WTC11 (cell line): ENCODE results near the gene SGTA. TPM values are rescaled to one million over a fixed set of nuclear protein-coding genes. Genes with fewer than 3 reads are reported as not detected.

Experiments used
- ATAC-seq: fragments of 200-7000 bp; cut with Tn5 transposase; 2 replicates; pipeline ENCODE4 v1.10.0; 2021; ENCODE audit warnings: mild to moderate bottlenecking, moderate library complexity
- CTCF ChIA-PET: fragments of 300-600 bp; sonication (Branson Sonifier 250); formaldehyde crosslinking; loops from one replicate; lab custom pipeline; 2021; ENCODE audit warnings: antibody characterized with exemption; lab: Charles Lee
- POLR2A ChIA-PET: fragments of 350-600 bp; sonication (Branson Sonifier 250); formaldehyde crosslinking; loops from one replicate; lab custom pipeline; 2021; ENCODE audit warnings: antibody characterized with exemption; lab: Charles Lee
- DNase-seq: peaks from one replicate; pipeline ENCODE4 v3.0.0; 2021; ENCODE audit warnings: low spot score
- H3K27ac Mint-ChIP-seq: 2 replicates; pipeline ENCODE4 v1.8.0; 2021; ENCODE audit warnings: mixed read lengths
- H3K27me3 Mint-ChIP-seq: 2 replicates; pipeline ENCODE4 v1.8.0; 2021; ENCODE audit warnings: low read depth, mild to moderate bottlenecking, moderate library complexity, mixed read lengths
- H3K36me3 Mint-ChIP-seq: 2 replicates; pipeline ENCODE4 v1.8.0; 2021; ENCODE audit warnings: mixed read lengths
- H3K4me1 Mint-ChIP-seq: 2 replicates; pipeline ENCODE4 v1.8.0; 2022; ENCODE audit warnings: mixed read lengths
- H3K4me3 Mint-ChIP-seq: 2 replicates; pipeline ENCODE4 v1.8.0; 2021; ENCODE audit warnings: mild to moderate bottlenecking, moderate library complexity, mixed read lengths
- H3K9me3 Mint-ChIP-seq: 2 replicates; pipeline ENCODE4 v1.8.0; 2021; ENCODE audit warnings: mixed read lengths
- CBFB ChIP-seq: sonication (generic); formaldehyde crosslinking; IDR thresholded peaks from 2 replicates; pipeline ENCODE4 v1.8.1; 2022; ENCODE audit warnings: mild to moderate bottlenecking, low read depth, missing genetic modification reagents
- EMX1 ChIP-seq: fragments of 250-450 bp; sonication (Bioruptor Pico); IDR thresholded peaks from 2 replicates; pipeline ENCODE4 v1.8.0; 2021; ENCODE audit warnings: mild to moderate bottlenecking
- ETV6 ChIP-seq: sonication (generic); formaldehyde crosslinking; IDR thresholded peaks from 2 replicates; pipeline ENCODE4 v1.8.1; 2022; ENCODE audit warnings: mild to moderate bottlenecking, missing genetic modification reagents
- FOXJ3 ChIP-seq: sonication (generic); formaldehyde crosslinking; IDR thresholded peaks from 2 replicates; pipeline ENCODE4 v1.9.0; 2021; ENCODE audit warnings: missing genetic modification reagents, mild to moderate bottlenecking, borderline replicate concordance
- NFATC4 ChIP-seq: fragments of 250-450 bp; sonication (Bioruptor Pico); IDR thresholded peaks from 2 replicates; pipeline ENCODE4 v1.9.0; 2021; ENCODE audit warnings: mild to moderate bottlenecking
- NR1H2 ChIP-seq: sonication (generic); formaldehyde crosslinking; IDR thresholded peaks from 2 replicates; pipeline ENCODE4 v1.9.0; 2021; ENCODE audit warnings: mild to moderate bottlenecking, moderate library complexity, missing genetic modification reagents
- NR2C2 ChIP-seq: sonication (generic); formaldehyde crosslinking; IDR thresholded peaks from 2 replicates; pipeline ENCODE4 v1.8.0; 2022; ENCODE audit warnings: mild to moderate bottlenecking, missing genetic modification reagents
- TEAD4 ChIP-seq: sonication (generic); formaldehyde crosslinking; IDR thresholded peaks from 2 replicates; pipeline ENCODE4 v1.8.0; 2022; ENCODE audit warnings: mild to moderate bottlenecking, missing genetic modification reagents
- ZNF219 ChIP-seq: sonication (generic); formaldehyde crosslinking; IDR thresholded peaks from 2 replicates; pipeline ENCODE4 v1.8.0; 2023; ENCODE audit warnings: missing genetic modification reagents, mild to moderate bottlenecking, borderline replicate concordance
- ZNF671 ChIP-seq: fragments of 250-450 bp; sonication (Bioruptor Pico); IDR thresholded peaks from 2 replicates; pipeline ENCODE4 v1.8.0; 2021; ENCODE audit warnings: mild to moderate bottlenecking
- total RNA-seq: library from RNA; stranded (reverse); gene quantifications from 3 replicates; pipeline ENCODE4 v1.2.3, GENCODE V29; 2021
- TF ChIP-seq, protein P1 (sequence below): sonication (generic); formaldehyde crosslinking; IDR thresholded peaks from 2 replicates; pipeline ENCODE4 v1.8.0; 2023; ENCODE audit warnings: missing genetic modification reagents
- TF ChIP-seq, protein P2 (sequence below): sonication (generic); formaldehyde crosslinking; IDR thresholded peaks from 2 replicates; pipeline ENCODE4 v1.8.0; 2022; ENCODE audit warnings: mild to moderate bottlenecking, missing genetic modification reagents
- TF ChIP-seq, protein P3 (sequence below): fragments of 250-450 bp; sonication (Bioruptor Pico); IDR thresholded peaks from 2 replicates; pipeline ENCODE4 v1.8.0; 2021; ENCODE audit warnings: mild to moderate bottlenecking
- TF ChIP-seq, protein P4 (sequence below): sonication (generic); formaldehyde crosslinking; IDR thresholded peaks from 2 replicates; pipeline ENCODE4 v1.8.0; 2023; ENCODE audit warnings: missing genetic modification reagents, mild to moderate bottlenecking, borderline replicate concordance
- TF ChIP-seq, protein P5 (sequence below): sonication (generic); formaldehyde crosslinking; IDR thresholded peaks from 2 replicates; pipeline ENCODE4 v1.8.1; 2022; ENCODE audit warnings: low read depth, missing genetic modification reagents, borderline replicate concordance
- TF ChIP-seq, protein P6 (sequence below): sonication (generic); formaldehyde crosslinking; conservative IDR thresholded peaks from 2 replicates; pipeline ENCODE4 v1.8.1; 2022; ENCODE audit warnings: mild to moderate bottlenecking, missing genetic modification reagents
- TF ChIP-seq, protein P7 (sequence below): sonication (generic); formaldehyde crosslinking; IDR thresholded peaks from 2 replicates; pipeline ENCODE4 v1.8.1; 2022; ENCODE audit warnings: mild to moderate bottlenecking, moderate library complexity, missing genetic modification reagents

SGTA gene
- total RNA-seq, 1 experiment from 2014 or later: 91.2 TPM

DNA sequence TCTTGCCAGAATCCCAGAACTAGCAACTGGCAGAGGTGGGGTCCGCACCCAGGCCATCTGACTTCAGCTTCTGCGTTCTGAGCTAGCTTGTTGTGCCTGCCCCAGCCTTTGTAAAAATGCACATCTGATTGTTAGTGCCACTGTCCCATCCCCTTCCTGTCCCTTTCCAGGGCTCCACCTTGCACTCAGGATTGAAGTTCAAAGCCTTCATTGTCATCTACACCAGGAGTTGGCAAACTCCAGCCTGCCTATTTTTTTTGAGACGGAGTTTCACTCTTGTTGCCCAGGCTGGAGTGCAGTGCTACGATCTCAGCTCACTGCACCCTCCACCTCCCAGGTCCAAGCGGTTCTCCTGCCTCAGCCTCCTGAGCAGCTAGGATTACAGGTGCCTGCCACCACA lies 5.2 kb upstream of the SGTA start:
- Mint-ChIP-seq H3K27me3 (peaks cover 4% of the 10 kb centered on the region; the same call in 1 of the 2 replicates), H3K4me1 (peaks cover 15% of the 10 kb centered on the region), H3K36me3 (peaks cover 23% of the 10 kb centered on the region), H3K4me3 (no peak overlapping the region), H3K27ac (no peak overlapping the region), H3K9me3 (peaks cover 7% of the 10 kb centered on the region)
- CTCF ChIA-PET: interaction anchor here (0.8 to 1.5 kb wide), 2 partner anchors 12 to 140 kb away, joined by 3 read pairs; no protein-coding TSS in a partner anchor
- DNase-seq (no peak), ATAC-seq (no peak)
- POLR2A ChIA-PET: interaction anchor here (0.7 kb wide), 1 partner anchor 120 kb away, joined by 3 read pairs; no protein-coding TSS in a partner anchor
- TF ChIP-seq EMX1 (CRISPR knock-in tag): no peak
- TF ChIP-seq ZNF671 (CRISPR knock-in tag): no peak
- TF ChIP-seq, protein P1, sequence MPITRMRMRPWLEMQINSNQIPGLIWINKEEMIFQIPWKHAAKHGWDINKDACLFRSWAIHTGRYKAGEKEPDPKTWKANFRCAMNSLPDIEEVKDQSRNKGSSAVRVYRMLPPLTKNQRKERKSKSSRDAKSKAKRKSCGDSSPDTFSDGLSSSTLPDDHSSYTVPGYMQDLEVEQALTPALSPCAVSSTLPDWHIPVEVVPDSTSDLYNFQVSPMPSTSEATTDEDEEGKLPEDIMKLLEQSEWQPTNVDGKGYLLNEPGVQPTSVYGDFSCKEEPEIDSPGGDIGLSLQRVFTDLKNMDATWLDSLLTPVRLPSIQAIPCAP: no peak
- TF ChIP-seq FOXJ3 (CRISPR knock-in tag): no peak
- TF ChIP-seq, protein P2, sequence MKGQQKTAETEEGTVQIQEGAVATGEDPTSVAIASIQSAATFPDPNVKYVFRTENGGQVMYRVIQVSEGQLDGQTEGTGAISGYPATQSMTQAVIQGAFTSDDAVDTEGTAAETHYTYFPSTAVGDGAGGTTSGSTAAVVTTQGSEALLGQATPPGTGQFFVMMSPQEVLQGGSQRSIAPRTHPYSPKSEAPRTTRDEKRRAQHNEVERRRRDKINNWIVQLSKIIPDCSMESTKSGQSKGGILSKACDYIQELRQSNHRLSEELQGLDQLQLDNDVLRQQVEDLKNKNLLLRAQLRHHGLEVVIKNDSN (CRISPR knock-in tag): no peak
- TF ChIP-seq, protein P3, sequence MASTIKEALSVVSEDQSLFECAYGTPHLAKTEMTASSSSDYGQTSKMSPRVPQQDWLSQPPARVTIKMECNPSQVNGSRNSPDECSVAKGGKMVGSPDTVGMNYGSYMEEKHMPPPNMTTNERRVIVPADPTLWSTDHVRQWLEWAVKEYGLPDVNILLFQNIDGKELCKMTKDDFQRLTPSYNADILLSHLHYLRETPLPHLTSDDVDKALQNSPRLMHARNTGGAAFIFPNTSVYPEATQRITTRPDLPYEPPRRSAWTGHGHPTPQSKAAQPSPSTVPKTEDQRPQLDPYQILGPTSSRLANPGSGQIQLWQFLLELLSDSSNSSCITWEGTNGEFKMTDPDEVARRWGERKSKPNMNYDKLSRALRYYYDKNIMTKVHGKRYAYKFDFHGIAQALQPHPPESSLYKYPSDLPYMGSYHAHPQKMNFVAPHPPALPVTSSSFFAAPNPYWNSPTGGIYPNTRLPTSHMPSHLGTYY: no peak
- no peak for TF ChIP-seq NFATC4
- TF ChIP-seq, protein P4, sequence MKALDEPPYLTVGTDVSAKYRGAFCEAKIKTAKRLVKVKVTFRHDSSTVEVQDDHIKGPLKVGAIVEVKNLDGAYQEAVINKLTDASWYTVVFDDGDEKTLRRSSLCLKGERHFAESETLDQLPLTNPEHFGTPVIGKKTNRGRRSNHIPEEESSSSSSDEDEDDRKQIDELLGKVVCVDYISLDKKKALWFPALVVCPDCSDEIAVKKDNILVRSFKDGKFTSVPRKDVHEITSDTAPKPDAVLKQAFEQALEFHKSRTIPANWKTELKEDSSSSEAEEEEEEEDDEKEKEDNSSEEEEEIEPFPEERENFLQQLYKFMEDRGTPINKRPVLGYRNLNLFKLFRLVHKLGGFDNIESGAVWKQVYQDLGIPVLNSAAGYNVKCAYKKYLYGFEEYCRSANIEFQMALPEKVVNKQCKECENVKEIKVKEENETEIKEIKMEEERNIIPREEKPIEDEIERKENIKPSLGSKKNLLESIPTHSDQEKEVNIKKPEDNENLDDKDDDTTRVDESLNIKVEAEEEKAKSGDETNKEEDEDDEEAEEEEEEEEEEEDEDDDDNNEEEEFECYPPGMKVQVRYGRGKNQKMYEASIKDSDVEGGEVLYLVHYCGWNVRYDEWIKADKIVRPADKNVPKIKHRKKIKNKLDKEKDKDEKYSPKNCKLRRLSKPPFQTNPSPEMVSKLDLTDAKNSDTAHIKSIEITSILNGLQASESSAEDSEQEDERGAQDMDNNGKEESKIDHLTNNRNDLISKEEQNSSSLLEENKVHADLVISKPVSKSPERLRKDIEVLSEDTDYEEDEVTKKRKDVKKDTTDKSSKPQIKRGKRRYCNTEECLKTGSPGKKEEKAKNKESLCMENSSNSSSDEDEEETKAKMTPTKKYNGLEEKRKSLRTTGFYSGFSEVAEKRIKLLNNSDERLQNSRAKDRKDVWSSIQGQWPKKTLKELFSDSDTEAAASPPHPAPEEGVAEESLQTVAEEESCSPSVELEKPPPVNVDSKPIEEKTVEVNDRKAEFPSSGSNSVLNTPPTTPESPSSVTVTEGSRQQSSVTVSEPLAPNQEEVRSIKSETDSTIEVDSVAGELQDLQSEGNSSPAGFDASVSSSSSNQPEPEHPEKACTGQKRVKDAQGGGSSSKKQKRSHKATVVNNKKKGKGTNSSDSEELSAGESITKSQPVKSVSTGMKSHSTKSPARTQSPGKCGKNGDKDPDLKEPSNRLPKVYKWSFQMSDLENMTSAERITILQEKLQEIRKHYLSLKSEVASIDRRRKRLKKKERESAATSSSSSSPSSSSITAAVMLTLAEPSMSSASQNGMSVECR (CRISPR knock-in tag): no peak
- TF ChIP-seq, protein P5, sequence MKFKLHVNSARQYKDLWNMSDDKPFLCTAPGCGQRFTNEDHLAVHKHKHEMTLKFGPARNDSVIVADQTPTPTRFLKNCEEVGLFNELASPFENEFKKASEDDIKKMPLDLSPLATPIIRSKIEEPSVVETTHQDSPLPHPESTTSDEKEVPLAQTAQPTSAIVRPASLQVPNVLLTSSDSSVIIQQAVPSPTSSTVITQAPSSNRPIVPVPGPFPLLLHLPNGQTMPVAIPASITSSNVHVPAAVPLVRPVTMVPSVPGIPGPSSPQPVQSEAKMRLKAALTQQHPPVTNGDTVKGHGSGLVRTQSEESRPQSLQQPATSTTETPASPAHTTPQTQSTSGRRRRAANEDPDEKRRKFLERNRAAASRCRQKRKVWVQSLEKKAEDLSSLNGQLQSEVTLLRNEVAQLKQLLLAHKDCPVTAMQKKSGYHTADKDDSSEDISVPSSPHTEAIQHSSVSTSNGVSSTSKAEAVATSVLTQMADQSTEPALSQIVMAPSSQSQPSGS (CRISPR knock-in tag): no peak
- TF ChIP-seq, protein P6, sequence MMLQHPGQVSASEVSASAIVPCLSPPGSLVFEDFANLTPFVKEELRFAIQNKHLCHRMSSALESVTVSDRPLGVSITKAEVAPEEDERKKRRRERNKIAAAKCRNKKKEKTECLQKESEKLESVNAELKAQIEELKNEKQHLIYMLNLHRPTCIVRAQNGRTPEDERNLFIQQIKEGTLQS (CRISPR knock-in tag): no peak
- no peak for TF ChIP-seq CBFB (CRISPR knock-in tag)
- no peak for TF ChIP-seq ETV6 (CRISPR knock-in tag)
- TF ChIP-seq NR1H2 (CRISPR knock-in tag): no peak
- TF ChIP-seq, protein P7, sequence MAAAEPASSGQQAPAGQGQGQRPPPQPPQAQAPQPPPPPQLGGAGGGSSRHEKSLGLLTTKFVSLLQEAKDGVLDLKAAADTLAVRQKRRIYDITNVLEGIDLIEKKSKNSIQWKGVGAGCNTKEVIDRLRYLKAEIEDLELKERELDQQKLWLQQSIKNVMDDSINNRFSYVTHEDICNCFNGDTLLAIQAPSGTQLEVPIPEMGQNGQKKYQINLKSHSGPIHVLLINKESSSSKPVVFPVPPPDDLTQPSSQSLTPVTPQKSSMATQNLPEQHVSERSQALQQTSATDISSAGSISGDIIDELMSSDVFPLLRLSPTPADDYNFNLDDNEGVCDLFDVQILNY (CRISPR knock-in tag): no peak
- no peak for TF ChIP-seq ZNF219 (CRISPR knock-in tag)
- no peak for TF ChIP-seq NR2C2
- TF ChIP-seq TEAD4 (CRISPR knock-in tag): no peak
